ENCODE results near the gene KLHDC4.

Gene KLHDC4

DNA sequence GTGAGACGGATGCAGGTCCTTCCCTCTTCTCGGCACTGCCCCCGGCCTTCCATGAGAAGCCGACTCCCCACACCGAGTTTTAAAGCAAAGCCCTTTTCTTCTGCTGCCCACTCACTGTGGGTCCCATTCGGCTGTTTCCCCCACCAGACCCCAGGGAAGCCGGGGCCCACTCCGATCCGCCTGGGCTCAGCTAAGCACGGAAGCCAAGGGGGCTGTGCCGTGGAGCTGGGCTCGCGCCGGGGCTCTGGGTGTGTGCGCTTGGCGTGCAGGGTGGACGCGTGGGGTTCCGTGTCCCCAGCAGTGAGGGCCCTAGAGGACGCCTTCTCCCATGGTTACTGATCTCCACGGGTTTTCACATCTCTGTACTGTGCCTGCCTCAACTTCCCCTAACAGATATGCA is 68.5 kb downstream of the KLHDC4 start:
- DNase-seq: no peak

DNA sequence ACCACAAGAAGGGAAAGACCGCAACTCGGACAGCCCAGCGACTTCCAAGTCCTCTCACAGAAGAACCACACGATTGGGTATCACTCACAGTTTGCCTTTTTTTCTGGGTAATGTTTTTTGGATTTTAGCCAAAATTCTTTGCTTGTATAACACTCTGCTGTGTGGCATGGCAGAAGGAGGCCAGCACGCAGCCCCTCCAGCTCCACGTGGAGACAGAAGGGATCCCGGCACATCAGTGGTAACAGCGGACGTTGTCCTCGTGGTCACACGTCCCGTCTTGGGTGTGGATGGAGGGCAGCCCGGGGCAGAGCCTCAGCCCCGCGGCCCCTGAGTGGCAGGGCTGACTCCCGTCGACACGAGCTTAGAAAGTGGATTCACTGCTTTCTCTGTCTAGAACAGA is 69.1 kb downstream of the KLHDC4 start:
- no peak for DNase-seq

DNA sequence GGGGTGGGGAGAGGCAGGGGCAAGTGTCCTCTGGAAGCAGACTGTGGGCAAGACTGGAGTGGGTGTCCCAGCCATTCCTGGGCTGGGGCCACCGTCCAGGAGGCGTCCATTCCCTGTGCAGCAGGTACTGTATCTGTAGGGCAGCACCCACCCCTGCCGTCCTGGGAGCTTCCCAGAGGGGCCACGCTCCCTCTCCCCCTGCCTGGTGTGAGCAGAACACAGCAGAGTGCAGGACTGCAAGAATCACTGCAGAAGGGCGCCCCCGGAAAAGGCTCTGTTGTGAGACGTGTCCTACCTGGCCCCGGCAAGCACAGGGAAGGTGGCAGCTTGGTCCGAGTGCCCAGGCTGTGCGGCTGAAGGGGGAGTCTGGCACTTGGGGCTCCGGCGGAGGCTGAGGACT is 70.3 kb downstream of the KLHDC4 start:
- no peak for DNase-seq

DNA sequence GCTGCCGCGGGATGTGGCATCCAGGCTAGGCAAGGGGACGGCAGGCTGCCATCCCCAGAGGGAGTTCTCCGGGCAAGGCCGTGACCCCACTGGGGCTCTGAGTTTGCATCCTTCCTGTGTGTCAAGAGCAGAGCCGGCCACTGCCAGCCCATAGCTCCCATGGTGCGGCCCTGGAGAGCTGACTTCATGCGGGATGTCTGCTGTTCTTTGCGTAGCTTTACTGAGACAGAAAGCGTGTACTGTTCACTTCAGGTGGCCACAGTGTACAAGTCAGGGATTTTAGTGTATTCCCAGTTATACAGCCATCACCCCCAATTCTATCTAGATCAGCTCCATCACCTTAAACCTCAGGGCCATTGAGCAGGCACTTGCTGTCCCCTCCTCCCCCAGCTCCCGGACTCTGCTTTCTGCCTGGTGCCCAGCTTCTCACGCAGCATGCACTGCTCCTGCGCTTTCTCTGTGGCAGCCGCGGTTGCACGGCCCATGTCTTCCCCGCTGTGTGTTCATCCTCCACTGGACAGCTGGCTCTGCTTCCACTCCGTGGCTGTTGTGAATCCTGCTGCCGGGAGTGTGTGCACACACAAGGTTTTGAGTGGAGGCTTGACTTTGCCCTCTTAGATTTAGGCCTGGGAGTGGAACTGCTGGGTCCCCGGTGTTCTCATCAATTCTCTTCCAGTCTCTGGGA is 71.2 kb downstream of the KLHDC4 start:
- DNase-seq: no peak

DNA sequence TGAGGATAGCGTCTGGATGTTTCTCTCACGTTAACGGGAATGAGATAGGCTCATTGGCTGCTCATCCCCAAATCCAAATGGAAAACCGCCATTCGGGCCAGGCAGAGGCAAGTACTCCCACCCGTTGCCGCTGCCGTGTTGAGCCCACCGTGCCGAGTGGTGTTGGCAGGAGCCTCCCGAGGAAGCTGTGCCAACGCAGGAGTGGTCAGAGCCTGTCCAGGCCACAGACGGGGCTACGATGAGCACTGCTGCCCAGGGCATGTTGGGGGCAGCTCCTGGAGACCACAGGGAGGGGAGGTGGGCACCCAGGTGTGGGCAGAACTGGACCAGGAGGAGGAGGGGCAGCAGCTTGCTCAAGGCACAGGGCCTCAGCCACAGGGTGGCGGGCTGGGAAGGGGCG is 72.0 kb downstream of the KLHDC4 start:
- DNase-seq: no peak

DNA sequence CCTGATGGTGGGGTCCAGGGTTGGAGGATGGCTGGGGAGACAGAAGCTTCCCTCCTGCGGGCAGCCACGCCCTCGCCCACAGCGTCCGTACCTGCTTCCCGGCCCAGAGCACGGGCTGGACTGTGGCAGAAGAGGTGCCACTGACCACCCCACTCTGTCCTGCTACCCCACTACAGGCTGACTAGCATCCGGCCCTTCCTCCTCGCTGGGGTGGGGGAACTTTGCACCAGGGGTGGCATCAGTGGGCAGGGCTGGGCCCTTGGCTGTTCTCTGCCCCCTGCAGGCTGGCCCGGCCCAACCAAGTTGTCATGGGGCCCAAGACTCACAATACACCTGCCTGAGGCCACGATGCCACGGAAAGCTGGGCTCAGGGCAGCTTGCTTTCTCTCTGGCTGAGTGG is 73.0 kb downstream of the KLHDC4 start:
- no peak for DNase-seq

DNA sequence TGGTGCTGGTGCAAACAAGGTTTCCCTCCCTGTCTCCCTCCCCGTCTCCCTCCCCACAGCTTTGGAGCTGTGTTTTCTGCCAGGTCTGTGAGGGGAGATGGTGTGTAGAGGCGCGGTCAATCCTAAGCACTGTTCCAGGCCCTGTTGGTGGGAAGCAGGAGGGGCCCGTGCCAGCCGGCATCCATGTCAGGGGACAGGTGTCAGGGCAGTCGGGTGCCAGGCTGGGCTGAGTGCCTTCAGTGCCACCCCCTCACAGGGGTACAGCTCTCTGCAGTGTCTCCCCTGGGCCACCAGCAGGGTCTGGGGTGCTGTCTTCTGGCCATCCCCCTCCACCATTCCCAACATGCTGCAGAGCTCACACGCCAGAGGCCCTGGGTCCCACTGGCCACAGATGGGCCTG is 73.6 kb downstream of the KLHDC4 start:
- DNase-seq: no peak

DNA sequence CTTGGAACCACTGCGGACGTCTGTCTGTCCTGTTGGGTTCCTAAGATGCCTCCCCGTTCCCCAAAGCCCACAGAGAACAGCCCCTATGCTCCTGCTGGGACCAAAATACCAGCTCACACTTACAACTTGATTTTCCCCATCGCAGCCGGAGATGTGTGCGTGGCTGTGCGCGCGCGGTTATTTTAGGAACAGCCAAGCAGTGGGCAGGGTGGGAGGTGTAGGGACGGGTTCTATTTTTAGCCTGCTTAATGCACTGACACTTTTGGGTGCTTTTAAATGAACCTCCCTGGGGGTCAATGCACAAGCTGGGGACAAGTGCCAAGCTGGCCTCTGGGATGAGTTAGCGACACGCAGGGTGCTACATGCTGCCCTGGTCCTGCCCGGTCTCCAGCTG is 74.1 kb downstream of the KLHDC4 start:
- no peak for DNase-seq

DNA sequence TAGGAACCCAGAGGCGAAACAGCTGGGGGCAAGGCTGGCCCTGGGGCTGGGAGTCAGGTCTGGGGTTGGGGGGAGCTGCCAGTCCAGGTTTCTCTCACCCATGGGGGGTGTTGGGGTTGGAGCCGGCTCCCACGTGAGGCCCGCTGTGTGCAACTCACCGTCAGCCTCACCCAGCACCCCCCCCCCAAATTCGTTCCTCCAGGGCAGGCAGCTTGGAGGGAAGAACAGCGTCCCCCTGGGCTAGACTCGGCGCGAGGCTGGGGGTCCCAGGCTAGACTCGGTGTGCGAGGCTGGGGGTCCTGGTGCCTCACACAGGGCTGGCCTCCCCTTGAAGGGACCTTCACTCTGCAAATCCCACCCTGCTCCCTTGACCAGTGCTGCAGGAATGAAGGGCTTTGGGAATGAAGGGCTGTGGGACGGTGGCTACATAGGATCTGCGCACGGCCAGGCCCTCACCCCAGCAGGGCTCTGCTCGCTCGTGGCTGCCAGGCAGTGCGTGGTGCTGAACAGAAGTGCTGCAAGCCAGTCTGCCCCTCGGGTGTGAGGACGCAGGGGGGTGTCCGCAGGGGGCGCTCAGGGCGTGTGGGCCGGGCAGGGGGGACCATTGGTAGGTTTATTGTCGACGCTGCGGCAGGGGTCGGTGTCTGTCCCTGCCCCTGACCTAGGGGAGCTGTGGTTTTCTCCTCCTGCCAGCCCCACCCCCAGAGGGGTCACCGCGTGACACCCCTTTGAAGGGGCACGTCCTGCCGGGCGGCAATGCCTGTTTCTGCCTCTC is 74.7 kb downstream of the KLHDC4 start:
- no peak for DNase-seq

DNA sequence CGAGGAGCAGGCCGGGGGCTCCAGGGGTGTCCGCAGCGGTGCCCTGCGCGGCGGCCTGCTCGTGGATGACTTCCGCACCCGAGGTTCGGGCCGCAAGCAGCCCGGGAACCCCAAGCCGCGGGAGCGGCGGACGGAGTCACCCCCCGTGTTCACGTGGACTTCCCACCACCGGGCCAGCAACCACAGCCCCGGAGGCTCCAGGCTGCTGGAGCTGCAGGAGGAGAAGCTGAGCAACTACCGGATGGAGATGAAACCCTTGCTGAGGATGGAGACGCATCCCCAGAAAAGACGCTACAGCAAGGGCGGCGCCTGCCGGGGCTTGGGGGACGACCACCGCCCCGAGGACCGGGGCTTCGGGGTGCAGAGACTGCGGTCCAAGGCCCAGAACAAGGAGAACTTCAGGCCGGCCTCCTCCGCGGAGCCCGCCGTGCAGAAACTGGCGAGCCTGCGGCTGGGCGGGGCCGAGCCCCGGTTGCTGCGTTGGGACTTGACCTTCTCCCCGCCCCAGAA is 75.8 kb downstream of the KLHDC4 start:
- no peak for DNase-seq

DNA sequence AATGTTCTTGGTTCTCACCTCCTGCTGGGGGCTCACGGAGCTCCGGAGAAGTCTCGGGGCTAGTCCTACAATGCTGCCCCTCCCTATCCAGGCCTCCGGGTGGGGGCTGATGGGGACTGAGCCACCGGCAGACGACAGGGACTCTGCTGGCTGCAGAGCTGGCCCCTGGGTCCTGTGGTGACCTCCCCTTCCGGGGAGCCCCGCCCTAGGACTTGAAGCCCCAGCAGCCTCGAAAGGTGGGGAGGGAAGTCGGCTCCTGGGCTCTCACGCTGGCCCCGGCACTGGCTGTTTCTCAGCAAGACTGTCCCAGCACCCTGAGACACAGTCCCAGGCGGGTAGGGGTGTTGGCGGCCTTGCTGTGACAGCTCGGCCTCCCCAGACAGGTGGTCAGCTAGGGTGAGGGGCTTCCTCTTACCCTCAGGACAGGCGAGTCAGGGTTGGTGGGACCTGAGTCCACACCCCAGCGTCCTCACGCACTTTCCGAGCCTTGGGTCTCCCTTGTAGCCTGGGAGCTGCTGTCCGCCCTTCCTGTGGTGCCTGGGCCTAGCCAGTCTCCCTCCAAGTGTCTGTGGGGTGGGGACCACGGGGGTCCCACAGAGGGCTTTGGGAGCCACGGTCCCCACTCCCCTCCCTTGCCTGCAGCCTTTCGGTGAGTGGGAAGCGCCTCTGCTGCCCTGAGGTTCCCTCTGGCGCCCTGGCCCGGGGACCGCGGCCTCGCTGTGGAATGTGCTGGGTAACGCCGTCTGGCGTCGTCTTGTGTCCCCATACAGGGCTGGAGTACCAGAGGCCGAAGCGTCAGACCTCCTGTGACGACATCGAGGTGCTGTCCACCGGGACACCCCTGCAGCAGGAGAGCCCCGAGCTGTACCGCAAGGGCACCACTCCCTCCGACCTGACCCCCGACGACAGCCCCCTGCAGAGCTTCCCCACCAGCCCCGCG is 76.6 kb downstream of the KLHDC4 start:
- DNase-seq: no peak

DNA sequence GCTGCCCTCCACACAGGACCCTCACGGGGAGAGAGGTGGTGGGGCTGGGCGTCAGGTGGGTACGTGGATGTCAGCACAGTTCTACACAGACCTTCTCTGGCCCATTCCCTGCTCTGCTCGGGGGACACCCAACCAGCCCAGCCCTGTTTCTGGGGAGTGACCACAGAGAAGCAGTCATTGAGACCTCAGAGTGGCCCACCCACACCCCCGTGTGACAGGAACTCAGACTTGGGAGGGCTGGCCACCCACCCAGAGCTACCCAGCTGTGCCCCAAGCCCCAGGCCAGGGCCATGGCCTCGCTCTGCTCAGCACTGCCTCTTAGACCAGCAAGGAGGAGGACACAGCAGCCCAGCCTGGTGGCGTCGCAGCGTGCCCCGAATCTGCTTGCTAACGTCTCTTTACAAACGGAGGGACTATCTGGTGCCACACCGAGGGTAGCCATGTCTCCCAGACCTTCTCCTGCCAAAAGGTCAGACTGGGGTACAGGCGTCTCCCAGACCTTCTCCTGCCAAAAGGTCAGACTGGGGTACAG is 77.7 kb downstream of the KLHDC4 start:
- DNase-seq: no peak

DNA sequence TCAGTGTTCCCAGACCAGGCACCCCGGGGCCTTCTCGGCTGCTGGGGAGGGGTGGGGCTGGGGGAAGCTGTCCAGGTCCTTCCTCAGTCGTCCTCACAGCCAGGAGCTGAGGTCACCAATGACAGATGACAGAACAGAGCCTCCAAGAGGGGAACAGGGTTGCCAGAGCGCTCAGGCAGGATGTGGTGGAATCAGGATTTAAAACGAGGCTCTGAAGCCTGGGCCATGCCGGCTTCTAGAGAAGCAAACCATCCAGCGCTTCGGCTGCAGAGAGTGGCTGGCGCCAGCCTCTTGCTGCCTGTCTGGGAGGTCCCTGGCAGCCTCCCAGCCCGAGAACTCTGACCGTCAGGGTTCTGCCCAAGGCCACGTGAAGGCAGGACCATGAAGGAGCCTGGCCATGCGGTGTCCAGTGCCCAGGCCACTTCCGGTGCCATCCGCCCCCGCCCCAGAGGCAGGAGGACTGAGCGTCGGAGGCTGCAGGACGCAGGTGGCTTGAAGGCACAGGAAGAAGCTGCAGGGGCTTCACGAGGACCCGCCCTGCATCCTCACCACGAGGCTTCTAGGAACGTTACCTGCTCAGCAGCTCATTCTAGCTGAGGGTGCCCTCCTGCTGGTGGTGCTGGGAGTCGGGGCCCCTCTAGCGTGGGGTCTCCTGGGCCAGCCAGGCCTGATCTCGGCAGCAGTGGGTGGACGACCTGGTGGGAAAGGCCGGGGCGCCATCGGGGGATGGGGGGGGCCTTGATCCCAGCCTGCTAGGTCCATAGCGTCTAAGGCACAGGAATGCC is 78.5 kb downstream of the KLHDC4 start:
- DNase-seq: no peak

DNA sequence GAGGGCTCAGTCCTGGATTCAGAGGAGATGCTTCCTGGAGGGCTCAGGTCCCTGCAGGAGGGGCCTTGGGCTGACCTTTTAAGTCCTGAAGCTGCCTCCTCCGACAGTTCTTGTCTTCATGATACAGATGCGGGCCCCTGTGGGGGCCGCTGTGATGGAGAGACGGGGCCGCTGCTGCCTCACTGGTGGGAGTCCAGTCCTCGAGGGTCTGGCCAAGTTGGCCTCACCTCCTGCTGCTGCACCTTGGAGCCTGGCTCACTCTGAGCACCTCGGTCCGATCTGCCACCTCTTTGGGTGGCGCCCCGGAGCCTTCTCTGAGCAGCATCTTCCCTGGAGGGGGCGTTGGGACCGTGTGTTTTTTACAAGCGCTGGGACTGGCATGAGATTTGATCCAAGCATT is 79.1 kb downstream of the KLHDC4 start:
- DNase-seq: no peak

DNA sequence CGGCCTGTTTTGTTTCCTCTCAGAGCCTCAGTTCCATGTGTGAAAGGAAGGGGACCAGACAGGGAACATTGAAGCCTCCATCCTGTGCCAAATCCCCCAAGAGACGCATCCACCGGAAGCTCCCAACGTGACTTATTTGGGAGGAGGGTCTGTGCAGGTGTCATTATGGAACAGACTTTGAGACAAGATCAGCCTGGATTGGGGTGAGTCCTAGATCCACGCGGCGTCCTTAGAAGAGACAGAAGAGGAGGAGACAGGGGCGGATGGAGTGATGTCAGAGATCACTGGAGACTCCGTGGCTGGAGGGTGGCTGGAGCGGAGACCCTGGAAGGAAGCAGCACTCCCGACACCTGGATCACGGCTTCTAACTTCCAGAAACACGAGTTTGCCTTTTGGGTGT is 80.0 kb downstream of the KLHDC4 start:
- no peak for DNase-seq

DNA sequence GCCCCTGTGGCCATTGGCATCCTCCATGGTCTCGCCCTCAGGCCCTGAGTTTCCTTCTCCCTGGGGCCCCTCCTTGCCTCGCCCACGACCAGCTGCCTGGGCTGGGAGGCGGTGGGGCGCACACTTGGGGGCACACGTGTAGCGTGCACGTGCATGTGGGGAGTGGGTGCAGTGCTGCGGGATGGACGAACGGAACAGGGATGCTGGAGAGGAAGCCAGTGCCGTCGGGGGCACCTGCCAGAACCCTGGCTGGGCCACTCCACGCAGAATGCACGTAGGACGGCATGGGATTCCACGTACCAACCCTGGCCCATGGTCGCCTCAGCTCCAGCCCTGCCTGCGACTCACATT is 80.4 kb downstream of the KLHDC4 start:
- no peak for DNase-seq

DNA sequence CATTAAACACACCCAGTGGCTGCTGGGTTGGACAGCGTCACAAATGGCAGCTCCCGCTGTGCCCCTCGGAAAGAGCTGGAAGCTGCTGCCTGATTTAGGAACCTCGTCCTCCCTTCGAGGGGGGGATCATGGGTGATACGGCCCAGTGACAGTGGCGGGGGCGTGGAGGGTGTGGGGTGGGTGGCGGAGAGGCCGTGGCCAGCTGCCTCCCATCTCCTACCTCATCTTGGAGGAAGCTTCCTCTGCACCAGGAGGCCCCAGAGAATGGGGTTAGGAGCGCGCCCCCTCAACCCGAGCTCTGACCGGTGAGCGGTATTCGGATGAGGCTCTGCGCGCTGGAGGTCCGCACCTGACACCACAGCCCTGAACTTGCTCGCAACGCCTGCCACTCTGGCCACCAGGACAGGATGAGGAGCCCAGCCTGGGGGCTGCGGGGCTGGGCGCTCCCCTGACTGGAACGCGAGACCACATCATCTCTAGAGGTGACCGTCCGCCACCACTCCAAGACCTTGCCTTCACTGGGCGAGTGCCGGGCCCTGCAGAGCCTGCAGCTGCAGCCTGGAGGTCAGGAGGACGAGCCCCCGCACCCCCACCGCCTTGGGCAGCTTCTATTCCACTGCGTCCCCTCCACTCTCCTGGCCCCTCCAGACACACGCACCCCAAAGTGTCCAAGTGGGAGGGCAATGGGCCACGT is 80.9 kb downstream of the KLHDC4 start:
- no peak for DNase-seq

DNA sequence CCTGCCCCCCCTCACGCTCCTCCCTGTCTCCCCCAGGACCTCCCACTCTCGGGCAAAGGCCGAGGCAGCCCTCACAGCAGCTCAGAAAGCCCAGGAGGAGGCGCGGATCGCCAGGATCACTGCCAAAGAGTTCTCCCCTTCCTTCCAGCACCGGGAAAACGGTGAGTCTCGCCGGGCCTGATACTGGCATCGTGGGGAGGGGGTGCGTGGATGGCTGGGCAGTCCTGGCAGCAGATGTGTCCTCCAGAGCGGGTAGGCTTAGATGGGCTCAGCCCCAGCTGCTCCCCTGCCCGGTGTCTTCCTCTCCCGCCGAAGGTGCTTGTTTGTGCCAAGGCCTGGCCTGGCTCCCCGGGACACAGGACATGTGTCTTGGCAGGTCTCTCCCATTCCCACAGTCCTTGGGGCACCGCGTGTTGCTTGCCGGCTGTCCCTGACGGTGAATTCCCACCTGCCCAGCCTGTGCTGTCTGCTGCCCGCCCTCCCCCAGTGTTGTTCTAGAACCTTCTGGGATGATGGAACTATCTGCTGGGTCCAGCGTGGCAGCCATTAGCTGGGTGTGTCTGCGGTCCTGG is 81.6 kb downstream of the KLHDC4 start:
- DNase-seq: no peak

DNA sequence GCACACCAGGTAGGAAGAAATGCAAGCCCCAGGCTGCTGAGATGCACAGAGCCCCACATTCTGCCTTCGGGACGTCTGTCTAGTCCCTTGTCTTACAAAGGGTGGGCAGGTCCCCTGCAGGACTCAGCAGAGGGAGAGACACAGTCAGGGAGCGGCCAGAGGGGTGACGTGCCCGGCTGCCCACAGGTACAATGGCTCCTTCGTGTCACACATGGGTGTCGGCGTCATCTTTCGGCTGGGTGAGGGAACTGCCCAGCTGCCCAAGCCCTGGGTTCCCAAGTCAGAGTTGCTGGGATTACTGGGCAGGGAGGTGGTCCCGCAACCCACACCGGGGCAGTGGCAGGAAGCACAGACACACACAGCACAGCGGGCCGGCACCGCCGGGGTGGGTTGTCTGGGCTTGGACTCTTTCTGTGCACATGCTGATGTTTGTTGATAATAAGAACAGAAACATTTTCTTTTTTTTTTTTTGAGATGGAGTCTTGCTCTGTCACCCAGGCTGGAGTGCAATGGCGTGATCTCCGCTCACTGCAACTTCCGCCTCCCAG is 82.9 kb downstream of the KLHDC4 start:
- no peak for DNase-seq

DNA sequence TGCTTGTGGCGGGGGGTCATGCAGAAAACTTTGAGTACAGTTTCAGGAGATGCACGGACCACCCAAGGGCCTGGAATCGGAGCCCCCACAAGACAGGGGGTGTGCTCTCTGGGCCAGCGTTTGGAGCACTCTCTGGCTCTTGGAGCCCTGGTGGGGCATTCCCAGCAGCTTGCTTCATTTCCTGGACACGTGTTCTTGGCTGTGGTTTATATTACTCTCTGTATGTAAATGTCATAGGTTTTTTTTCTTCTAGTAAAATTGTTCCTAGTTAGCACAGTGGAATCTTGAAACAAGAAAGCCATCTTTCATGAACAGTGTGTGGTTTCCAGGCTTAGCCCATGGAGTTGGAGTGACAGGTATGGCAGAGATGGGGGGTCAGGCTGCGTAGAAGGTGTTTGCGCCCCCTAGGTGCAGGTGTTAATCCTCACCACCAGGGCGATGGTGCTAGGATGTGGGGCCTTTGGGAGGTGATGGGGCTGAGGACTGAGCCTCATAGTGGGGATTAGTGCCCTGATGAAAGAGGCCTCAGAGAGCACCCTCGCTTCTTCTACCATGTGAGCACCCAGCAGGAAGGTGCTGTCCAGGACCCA is 83.7 kb downstream of the KLHDC4 start:
- DNase-seq: no peak

Measured in activated CD8-positive, alpha-beta memory T cell treated with anti-CD3 and anti-CD28 coated beads, Interleukin-2, amount 50 U/mL, for 48 hours (primary cell).